Gastrocnemius medialis (tissue), 4 donors: ENCODE data around the gene PTPRR.

Experiments
- CTCF ChIP-seq, 5 experiments: fragments of 450-650 bp in 3 of 5; fragments of 200-600 bp in 2 of 5; sonication (generic) in 2 of 5; IDR thresholded peaks in 4 of 5; conservative IDR thresholded peaks in 1 of 5; 1 replicate in 4 of 5; 2 replicates in 1 of 5; pipeline ENCODE4 v1.5.1; 2016 to 2019; ENCODE audit warnings: antibody characterized with exemption in 5 of 5, mild to moderate bottlenecking in 3 of 5, moderate library complexity in 3 of 5
- POLR2A ChIP-seq, 2 donors: fragments of 450-650 bp; IDR thresholded peaks; one replicate each; pipeline ENCODE4 v1.6.1; 2017; ENCODE audit warnings: antibody characterized with exemption in 2 of 2, mild to moderate bottlenecking in 2 of 2, moderate library complexity in 2 of 2

- TF ChIP-seq CTCF (IDR thresholded peaks at IDR 0.05 in 4 of 5, conservative IDR thresholded peaks at IDR 0.05 in 1 of 5): no peak
- no peak for TF ChIP-seq POLR2A (IDR thresholded peaks at IDR 0.05)
Observed at GRCh38 chr12:70963081-70963660, 42.6 kb upstream of the PTPRR start.
